ENCODE data around the gene CHD1L. TPM values are rescaled to one million over a fixed set of nuclear protein-coding genes. Genes with fewer than 3 reads are reported as not detected.

CHD1L gene
- total and polyA plus RNA-seq, 8 donors, result 2.9 to 51.2 (median 14.2) TPM

- H3K4me1 ChIP-seq, result peaks cover 0 to 60% (median 31%) of the 10 kb centered on the region in 4 donors
- no peak for DNase-seq
- no peaks in the 10 kb centered on the region for H3K27me3 ChIP-seq
- no peaks in the 10 kb centered on the region for H3K9me3 ChIP-seq
- H3K27ac ChIP-seq, result no peak overlapping the region
- intact Hi-C loops (cut with DNase I; ENCODE audit: low total_unique reads), result no loop called here
- WGBS, 5 donors, result 73 to 87% (median 84%) methylated on average over 7 of the region's 7 CpGs
- peaks cover 3 to 61% (median 27%) of the 10 kb centered on the region in 4 donors for H3K36me3 ChIP-seq
- TF ChIP-seq POLR2AphosphoS5 (IDR thresholded peaks at IDR 0.05), result no peak
- no peak for TF ChIP-seq CTCF (IDR thresholded peaks at IDR 0.05)
- no peak for TF ChIP-seq EP300 (IDR thresholded peaks at IDR 0.05)
- TF ChIP-seq POLR2A (IDR thresholded peaks at IDR 0.05), result no peak
- no peak overlapping the region for H3K4me3 ChIP-seq
These were observed 28.2 kb upstream of the CHD1L start for GRCh38 chr1:147214325-147214724.

GRCh38 chr1:147214842-147215539, 27.5 kb upstream of the CHD1L start:
- no peak for DNase-seq
- Histone ChIP-seq H3K27ac (peak overlapping the region in 2 of 5 donors; percentile 17 to 19), H3K36me3 (peaks cover 3 to 60% (median 24%) of the 10 kb centered on the region in 4 donors), H3K4me1 (peaks cover 0 to 56% (median 29%) of the 10 kb centered on the region in 4 donors), H3K4me3 (no peak overlapping the region), H3K9me3 (no peaks in the 10 kb centered on the region), H3K27me3 (no peaks in the 10 kb centered on the region)
- no peak for TF ChIP-seq CTCF (IDR thresholded peaks at IDR 0.05)
- no peak for TF ChIP-seq EP300 (IDR thresholded peaks at IDR 0.05)
- no peak for TF ChIP-seq POLR2AphosphoS5 (IDR thresholded peaks at IDR 0.05)
- no peak for TF ChIP-seq POLR2A (IDR thresholded peaks at IDR 0.05)
- intact Hi-C loops (cut with DNase I; ENCODE audit: low total_unique reads), result no loop called here

GRCh38 chr1:147215540-147215916, 27.0 kb upstream of the CHD1L start:
- peak in 1 of 2 donors; percentile 30 for DNase-seq
- Histone ChIP-seq H3K4me3 (no peak overlapping the region), H3K27ac (peak overlapping the region in 2 of 5 donors; percentile 17 to 19), H3K4me1 (peaks cover 0 to 51% (median 26%) of the 10 kb centered on the region in 4 donors), H3K9me3 (no peaks in the 10 kb centered on the region), H3K36me3 (peaks cover 3 to 61% (median 21%) of the 10 kb centered on the region in 4 donors), H3K27me3 (no peaks in the 10 kb centered on the region)
- 14 to 32% (median 24%) methylated on average over 2 of the region's 2 CpGs for WGBS, 5 donors
- intact Hi-C loops (cut with DNase I; ENCODE audit: low total_unique reads), result no loop called here
- TF ChIP-seq EP300 (IDR thresholded peaks at IDR 0.05), result no peak
- TF ChIP-seq CTCF (IDR thresholded peaks at IDR 0.05), result no peak
- peak in 1 of 3 donors; percentile 7 for TF ChIP-seq POLR2AphosphoS5 (IDR thresholded peaks at IDR 0.05)

- peaks cover 3 to 60% (median 20%) of the 10 kb centered on the region in 4 donors for H3K36me3 ChIP-seq
- no peak overlapping the region for H3K4me3 ChIP-seq
- peaks cover 0 to 45% (median 26%) of the 10 kb centered on the region in 4 donors for H3K4me1 ChIP-seq
- H3K27me3 ChIP-seq, result no peaks in the 10 kb centered on the region
- TF ChIP-seq POLR2AphosphoS5 (IDR thresholded peaks at IDR 0.05) (no peak), POLR2A (IDR thresholded peaks at IDR 0.05) (no peak), CTCF (IDR thresholded peaks at IDR 0.05) (no peak), EP300 (IDR thresholded peaks at IDR 0.05) (no peak)
- WGBS, 5 donors, result 65 to 95% (median 88%) methylated on average over 3 of the region's 3 CpGs
- intact Hi-C loops (cut with DNase I; ENCODE audit: low total_unique reads), result no loop called here
- no peak for DNase-seq
- H3K27ac ChIP-seq, result peak overlapping the region in 1 of 5 donors; percentile 52
- no peaks in the 10 kb centered on the region for H3K9me3 ChIP-seq
These were observed 26.4 kb upstream of the CHD1L start for GRCh38 chr1:147216124-147216523.

Measured in stomach (tissue), 9 donors.